T-helper 1 cell (primary cell): ENCODE measurements around the gene RADIL.

Source experiments
- DNase-seq, 5 donors: peaks; one replicate each; pipeline ENCODE4 v3.0.0-alpha.2; 2012 to 2020

Gene RADIL

GRCh38 chr7:4772306-4772705 is 111.2 kb downstream of the RADIL start:
- no peak for DNase-seq

- no peak for DNase-seq
Observed at GRCh38 chr7:4771737-4772136, 111.8 kb downstream of the RADIL start.

GRCh38 chr7:4770886-4771285 is 112.6 kb downstream of the RADIL start:
- DNase-seq: no peak

DNA sequence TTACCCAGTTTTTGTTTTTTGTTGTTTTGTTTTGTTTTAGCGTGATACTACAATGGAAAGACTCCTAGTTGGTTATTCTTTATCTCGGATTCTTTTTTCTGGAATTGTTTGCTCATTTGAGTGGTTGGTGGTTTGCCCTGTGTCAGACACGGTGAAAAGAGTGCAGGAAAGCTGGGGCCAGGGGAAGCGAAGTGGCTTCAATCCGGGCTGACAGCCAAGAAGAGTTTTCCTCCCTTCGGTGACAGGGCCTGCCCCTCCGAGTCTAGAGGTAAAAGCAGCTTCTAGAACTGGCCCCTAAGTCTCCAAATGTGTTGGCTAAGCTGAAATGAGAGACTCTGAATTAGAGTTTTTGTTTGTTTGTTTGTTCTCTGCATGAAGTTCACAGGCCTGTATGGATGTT is 113.8 kb downstream of the RADIL start:
- DNase-seq: no peak

- no peak for DNase-seq
Observed at GRCh38 chr7:4768597-4769569, 114.6 kb downstream of the RADIL start.

DNA sequence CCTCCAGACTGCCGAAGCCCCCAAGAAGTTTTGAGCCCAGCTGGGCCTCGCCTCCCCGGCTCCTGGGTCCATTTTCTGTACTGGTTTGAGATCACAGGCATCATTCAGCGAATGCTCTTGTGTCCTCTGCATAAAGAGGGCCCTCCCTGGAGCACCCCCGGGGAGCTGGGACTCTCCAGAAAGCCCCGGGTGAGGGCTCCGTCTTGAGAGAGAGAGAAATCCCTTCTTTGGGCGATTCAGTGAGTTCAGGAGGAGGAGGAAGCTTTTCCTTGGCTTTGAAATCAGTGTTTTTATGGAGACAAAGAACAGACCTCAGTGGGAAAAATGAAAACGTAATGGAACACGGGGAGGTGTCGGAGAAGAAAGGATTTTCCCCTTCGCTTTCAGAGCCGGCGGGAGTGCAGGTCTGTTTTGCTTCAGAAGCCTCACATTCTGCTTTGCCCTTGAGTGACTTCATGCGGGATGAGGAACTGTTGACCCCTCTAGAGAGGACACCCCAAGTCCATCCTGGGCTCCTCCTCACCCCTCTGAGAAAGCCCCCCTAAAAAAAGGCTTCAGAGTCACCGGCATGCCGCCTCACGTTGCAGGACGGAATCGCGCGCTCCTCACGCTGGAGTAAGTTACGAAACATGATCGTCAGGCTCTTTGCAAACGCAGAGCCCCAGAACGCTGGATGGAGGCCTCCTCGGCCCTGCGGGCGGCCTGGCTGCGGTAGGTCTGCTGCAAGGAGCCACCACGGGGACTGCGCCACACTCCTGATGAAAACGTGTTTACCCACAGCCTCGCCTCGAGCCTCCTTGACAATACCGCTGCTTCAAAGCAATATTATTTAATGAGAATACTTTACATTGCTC is 116.6 kb downstream of the RADIL start:
- DNase-seq: no peak

DNA sequence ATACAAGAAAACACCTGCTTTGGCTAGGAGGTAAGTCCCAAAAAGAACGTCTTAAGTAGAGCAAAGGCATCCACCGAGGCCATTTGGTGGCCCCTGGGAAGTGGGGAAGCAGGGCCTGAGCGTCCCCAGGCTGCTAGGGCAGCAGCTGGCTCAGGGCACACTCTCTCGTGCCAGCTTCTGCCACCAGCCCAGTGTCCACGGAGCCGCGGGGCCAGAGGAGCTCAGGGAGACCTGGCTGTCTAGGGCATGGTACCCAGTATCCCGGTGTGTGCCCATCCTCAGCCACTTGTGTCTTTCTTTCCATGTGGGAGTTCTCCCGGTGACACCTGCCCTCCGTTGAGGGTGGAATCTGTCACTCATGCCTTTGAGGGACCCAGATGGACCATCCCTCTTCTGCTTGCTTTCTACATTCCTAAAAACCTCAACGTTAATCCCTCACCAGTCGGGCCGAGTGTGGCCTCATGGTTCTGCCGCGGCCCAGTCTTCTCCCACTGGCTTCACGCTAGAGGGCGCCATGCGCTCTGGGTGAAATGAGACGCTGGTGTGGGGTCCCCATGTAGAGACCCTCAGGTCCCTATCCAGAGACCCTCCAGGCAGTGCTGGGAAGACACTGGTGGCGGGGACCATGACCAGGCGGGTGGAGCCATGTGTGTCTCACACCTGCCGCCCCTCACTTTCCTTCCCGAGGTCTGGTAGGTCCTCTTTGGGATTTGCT is 117.6 kb downstream of the RADIL start:
- DNase-seq: no peak

DNA sequence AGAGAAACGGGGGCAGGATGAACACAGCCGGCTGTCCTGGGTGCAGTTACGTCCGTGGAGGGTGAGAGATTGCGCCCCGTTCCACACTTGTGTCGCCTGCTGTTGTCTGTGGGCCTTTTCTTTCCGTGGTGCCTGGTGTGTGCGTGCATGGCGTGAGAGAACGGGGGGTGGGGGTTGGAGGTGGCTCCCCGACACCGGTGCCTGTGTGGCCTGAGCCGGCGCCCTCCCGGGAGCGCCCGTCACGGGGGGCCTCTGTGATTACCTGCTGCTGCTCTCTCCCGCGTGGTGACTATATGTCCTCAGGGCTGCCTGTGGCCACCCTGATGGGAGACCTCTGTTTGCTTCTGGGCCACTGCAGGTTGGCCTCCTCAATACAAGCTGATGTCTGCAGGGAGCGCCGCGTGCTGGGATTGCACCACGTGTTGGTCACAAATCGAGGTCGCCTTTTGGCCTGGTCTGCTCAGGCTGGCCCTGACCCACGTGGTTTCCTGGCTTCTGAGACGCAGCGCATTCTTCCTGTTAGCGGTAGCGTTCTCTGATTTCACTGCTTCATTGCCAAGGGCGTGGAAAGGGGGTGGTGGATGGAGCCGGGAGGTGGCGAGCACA is 119.0 kb downstream of the RADIL start:
- no peak for DNase-seq

GRCh38 chr7:4763794-4764185 is 119.7 kb downstream of the RADIL start:
- DNase-seq: no peak

DNA sequence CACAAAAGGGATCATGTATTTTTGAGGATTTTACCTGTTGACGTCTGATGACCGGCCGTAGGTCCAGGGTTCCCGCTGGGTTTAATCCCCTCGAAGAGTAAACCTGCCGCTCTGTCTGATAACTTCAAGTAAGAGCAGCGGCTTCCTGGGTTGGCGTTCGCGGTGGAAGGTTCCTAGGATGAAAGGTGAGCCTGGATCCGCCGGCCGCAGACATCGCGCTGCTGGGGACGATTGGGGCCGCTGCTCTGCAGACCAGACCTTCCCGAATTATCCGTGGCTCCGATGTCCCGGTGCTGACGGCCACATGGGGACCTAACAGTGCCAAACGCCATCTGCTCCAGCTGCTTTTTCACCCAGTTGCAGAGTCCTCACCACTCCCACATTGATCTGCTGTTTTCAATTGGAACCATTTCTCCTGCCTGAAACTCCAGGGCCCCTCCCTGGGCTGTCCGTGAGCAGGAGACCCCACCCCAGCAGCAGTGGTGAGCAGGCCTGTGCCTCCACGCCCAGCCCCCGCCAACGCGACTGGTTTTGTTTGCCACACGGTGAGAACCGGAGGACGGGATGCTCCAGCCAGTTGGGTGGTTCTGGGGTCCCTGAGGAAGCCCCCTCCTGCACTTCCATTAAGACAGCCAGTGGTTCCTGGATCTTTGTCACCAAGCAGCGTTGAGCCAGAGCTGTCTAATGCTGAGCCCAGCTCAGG is 120.3 kb downstream of the RADIL start:
- DNase-seq: no peak

- DNase-seq: no peak
Observed at GRCh38 chr7:4762121-4763055, 121.1 kb downstream of the RADIL start.

DNA sequence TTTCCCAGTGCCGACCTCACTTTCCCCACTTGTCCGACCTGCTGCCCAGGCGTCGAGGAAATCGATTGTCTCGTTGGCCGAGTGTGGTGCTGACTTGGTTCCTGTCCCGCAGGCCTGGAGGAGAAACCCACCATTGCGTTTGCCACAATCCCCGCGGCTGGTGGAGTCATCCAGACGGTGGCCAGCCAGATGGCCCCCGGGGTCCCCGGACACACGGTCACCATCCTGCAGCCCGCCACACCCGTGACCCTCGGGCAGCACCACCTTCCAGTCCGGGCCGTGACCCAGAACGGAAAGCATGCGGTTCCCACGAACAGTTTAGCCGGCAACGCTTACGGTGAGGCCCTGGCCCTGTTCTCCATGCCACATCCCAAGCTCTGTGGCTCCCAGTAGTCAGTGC is 122.6 kb downstream of the RADIL start:
- DNase-seq: no peak

- DNase-seq: no peak
Observed at GRCh38 chr7:4759211-4759610, 124.3 kb downstream of the RADIL start.

DNA sequence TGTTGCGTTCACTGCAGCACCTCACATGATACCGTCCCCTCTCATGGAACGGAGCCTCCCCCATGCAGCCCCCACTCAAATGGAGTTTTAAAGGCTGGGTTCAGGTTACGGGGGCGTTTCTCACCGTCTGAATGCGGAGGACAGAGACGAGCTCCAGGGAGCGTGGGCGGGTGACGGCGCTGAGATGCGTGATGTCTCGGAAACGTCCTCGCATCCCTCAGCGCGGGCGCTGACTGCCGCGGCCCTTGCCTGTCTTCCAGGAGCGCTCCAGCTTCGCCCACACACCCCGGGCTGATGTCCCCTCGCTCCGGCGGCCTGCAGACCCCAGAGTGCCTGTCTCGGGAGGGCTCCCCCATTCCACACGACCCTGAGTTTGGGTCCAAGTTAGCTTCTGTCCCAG is 124.7 kb downstream of the RADIL start:
- no peak for DNase-seq

DNA sequence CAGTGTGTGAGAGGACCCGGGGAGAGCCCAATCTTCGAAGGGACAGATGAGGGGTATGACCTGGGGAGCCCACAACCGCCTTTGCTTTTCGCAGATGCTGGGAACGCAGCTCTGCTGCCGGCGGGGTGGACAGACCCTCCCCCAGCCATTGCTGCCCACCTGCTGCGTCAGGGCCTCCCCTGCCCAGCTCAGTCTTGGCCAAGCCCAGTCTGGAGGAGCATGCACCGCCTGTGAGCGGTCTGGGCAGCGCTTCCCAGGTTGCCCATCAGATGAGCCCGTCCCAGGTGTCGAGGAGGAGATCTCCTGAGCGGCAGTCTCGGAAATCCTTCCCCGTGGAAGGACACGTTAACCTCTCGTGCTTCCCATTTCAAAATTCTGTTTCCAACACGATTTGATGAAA is 125.4 kb downstream of the RADIL start:
- no peak for DNase-seq

GRCh38 chr7:4755045-4755444 is 128.5 kb downstream of the RADIL start:
- no peak for DNase-seq

GRCh38 chr7:4754433-4755010 is 129.0 kb downstream of the RADIL start:
- DNase-seq: no peak

DNA sequence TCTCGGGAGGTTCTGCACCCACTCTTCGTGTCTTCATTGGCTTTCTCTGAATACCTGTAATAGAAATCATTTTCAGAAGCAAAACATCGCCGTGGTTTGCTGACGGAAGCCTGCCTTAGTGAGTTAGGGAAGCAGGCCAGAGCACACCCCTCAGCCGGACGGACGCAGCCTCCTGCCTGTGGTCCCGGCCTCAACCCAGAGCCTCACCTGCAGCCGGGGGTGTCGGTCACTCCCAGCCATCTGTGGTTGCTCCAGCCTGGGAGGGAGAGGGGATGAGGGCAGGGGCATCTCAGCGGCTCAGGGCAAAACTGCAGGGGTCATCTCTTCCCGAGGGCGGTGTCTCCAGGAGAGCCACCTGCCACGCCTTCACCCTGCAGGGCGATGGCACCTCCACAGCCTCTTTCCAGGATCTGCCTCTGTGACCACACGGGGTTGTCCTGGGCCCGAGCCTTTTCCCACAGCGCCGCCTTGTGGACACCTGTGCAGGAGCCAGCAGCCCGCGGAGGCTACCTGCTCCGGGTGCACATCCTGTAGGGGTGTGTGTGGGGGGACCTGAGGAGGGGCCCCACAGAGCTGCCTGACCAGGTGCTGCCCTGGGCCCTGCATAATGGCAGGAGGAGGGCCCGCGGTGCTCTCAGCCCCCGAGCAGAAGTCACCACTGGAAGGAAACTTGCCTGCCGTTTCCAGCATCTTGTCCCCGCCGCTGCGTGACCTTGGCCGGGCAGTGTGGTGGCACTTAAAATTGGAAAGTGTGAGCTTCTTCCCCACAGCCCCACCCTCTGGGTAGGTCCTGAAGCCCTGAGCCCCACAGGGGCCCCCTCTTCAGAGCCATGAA is 129.7 kb downstream of the RADIL start:
- DNase-seq: peak; percentile 69 to 86 (median 77)

GRCh38 chr7:4751398-4751947 is 132.0 kb downstream of the RADIL start:
- no peak for DNase-seq
